ENCODE results near the gene SAMD3.
"Not testable (repeated sequence)": the region's sequence is repeated elsewhere in the genome, so short reads cannot be mapped to it uniquely, and the experiment has no call there.

The SAMD3 gene

GRCh38 chr6:130222775-130223174, at the start of gene SAMD3:
Gene SAMD3 (minus strand): TSS chr6:130222951. CDS start chr6:130215273, 7,678 bp downstream.
- no peak for DNase-seq (ENCODE audit: low read depth, low spot score)

- DNase-seq (ENCODE audit: low read depth, low spot score): no peak
Measured at GRCh38 chr6:130269969-130270635, 47.4 kb upstream of the SAMD3 start.

- DNase-seq (ENCODE audit: low read depth, low spot score): not testable (repeated sequence)
Measured at GRCh38 chr6:130265553-130265952, 42.8 kb upstream of the SAMD3 start.

- no peak for DNase-seq (ENCODE audit: low read depth, low spot score)
Measured at GRCh38 chr6:130262008-130262407, 39.3 kb upstream of the SAMD3 start.

- DNase-seq (ENCODE audit: low read depth, low spot score): not testable (repeated sequence)
Measured at GRCh38 chr6:130261558-130261957, 38.8 kb upstream of the SAMD3 start.

- not testable (repeated sequence) for DNase-seq (ENCODE audit: low read depth, low spot score)
Measured at GRCh38 chr6:130260614-130261241, 38.0 kb upstream of the SAMD3 start.

GRCh38 chr6:130260050-130260462, 37.3 kb upstream of the SAMD3 start:
- DNase-seq (ENCODE audit: low read depth, low spot score): not testable (repeated sequence)

GRCh38 chr6:130259557-130259956, 36.8 kb upstream of the SAMD3 start:
- no peak for DNase-seq (ENCODE audit: low read depth, low spot score)

GRCh38 chr6:130259140-130259539, 36.4 kb upstream of the SAMD3 start:
- no peak for DNase-seq (ENCODE audit: low read depth, low spot score)

- no peak for DNase-seq (ENCODE audit: low read depth, low spot score)
Measured at GRCh38 chr6:130252527-130253237, 29.9 kb upstream of the SAMD3 start.

GRCh38 chr6:130245267-130245666, 22.5 kb upstream of the SAMD3 start:
- no peak for DNase-seq (ENCODE audit: low read depth, low spot score)

GRCh38 chr6:130244728-130245127, 22.0 kb upstream of the SAMD3 start:
- DNase-seq (ENCODE audit: low read depth, low spot score): no peak

- DNase-seq (ENCODE audit: low read depth, low spot score): no peak
Measured at GRCh38 chr6:130240232-130240631, 17.5 kb upstream of the SAMD3 start.

- no peak for DNase-seq (ENCODE audit: low read depth, low spot score)
Measured at GRCh38 chr6:130239755-130240154, 17.0 kb upstream of the SAMD3 start.

- DNase-seq (ENCODE audit: low read depth, low spot score): no peak
Measured at GRCh38 chr6:130233330-130233729, 10.6 kb upstream of the SAMD3 start.

- DNase-seq (ENCODE audit: low read depth, low spot score): not testable (repeated sequence)
Measured at GRCh38 chr6:130230531-130230930, 7.8 kb upstream of the SAMD3 start.

GRCh38 chr6:130229645-130230044, 6.9 kb upstream of the SAMD3 start:
- no peak for DNase-seq (ENCODE audit: low read depth, low spot score)

GRCh38 chr6:130223508-130223907, 757 bp upstream of the SAMD3 start:
- no peak for DNase-seq (ENCODE audit: low read depth, low spot score)

GRCh38 chr6:130218134-130218533, 4.6 kb downstream of the SAMD3 start:
- DNase-seq (ENCODE audit: low read depth, low spot score): no peak

GRCh38 chr6:130216620-130217019, 6.1 kb downstream of the SAMD3 start:
- DNase-seq (ENCODE audit: low read depth, low spot score): no peak

- DNase-seq (ENCODE audit: low read depth, low spot score): no peak
Measured at GRCh38 chr6:130215526-130215925, 7.2 kb downstream of the SAMD3 start.

GRCh38 chr6:130212215-130212874, 10.4 kb downstream of the SAMD3 start:
- no peak for DNase-seq (ENCODE audit: low read depth, low spot score)

Measured in brain pericyte (primary cell).